Measurements from ENCODE around the gene PKD1. TPM values are rescaled to one million over a fixed set of nuclear protein-coding genes. Genes with fewer than 3 reads are reported as not detected.
"Not testable (repeated sequence)": the region's sequence is repeated elsewhere in the genome, so short reads cannot be mapped to it uniquely, and the experiment has no call there.

PKD1 gene
- total RNA-seq, 2 experiments from 2014 or later = 60.5 to 69.6 TPM

DNA sequence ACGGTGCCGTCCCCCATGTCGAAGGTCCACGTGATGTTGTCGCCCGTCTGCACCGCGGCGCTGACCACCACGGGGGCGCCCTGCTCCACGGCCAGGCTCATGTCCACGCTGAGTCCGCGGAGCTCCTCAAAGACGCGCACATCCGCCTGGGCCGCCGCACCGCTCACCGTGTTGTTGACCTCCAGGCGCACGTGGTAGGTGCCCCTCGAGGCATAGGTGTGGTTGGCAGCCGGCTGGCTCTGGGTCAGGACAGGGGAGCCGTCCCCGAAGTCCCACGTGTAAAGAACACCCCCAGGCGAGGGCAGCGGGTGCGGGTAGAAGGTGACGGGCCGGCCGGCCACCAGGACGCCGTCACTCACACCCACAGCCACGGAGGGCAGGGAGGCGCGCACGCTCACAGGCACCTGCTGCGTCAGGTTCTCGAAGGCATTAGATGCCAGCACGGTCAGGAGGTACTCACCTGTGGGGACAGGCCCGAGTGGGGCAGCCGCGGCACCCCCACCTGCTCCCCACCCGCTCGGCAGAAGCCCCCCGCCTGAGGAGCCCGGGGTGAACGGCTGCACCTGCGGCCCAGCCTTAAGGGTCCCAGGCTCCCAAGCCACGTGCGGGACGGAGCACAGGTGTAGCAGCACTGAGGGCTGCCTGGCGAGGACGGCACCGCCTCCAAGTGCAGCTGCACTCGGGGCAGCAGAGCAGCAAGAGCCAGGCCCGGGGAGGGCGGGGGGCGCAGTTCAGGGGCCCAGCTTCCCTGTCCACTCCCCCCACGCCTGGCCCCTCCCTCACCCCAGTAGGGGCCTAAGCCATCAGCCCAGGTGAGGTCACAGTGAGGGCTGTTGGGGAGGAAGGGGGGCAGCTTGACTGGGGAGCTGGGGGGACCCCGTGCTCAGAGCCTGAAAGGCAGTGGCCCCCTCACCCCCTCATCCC, 24.0 kb downstream of the PKD1 start:
- CTCF ChIA-PET; H3K9me3 Mint-ChIP-seq; DNase-seq; H3K4me3 Mint-ChIP-seq; POLR2A ChIA-PET; H3K27ac Mint-ChIP-seq; H3K36me3 Mint-ChIP-seq (ENCODE audit: low read depth); H3K4me1 Mint-ChIP-seq; H3K27me3 Mint-ChIP-seq: not testable (repeated sequence)

DNA sequence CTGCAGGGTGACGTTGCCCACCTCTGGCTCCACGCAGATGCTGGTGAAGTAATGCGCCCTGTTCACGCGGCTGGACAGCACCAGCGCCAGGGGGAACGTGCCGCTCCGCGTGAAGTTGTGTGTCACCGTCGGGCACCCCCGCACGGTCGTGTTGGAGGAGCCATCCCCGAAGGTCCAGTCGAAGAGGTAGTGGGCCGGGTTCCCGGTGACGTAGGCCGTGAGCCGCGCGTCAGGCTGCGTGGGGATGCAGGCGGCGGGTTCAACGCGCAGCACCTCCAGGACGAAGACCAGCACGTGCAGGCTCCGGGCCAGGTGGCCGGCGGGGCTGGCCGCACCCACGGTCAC, 24.7 kb downstream of the PKD1 start:
- H3K27ac Mint-ChIP-seq; H3K4me3 Mint-ChIP-seq; CTCF ChIA-PET; H3K4me1 Mint-ChIP-seq; H3K27me3 Mint-ChIP-seq; H3K36me3 Mint-ChIP-seq (ENCODE audit: low read depth); DNase-seq; H3K9me3 Mint-ChIP-seq; POLR2A ChIA-PET: not testable (repeated sequence)

- H3K36me3 Mint-ChIP-seq (ENCODE audit: low read depth); H3K9me3 Mint-ChIP-seq; H3K27ac Mint-ChIP-seq; H3K27me3 Mint-ChIP-seq; H3K4me3 Mint-ChIP-seq; DNase-seq; CTCF ChIA-PET; H3K4me1 Mint-ChIP-seq; POLR2A ChIA-PET: not testable (repeated sequence)
Measured at GRCh38 chr16:2110332-2111008, 25.2 kb downstream of the PKD1 start.

DNA sequence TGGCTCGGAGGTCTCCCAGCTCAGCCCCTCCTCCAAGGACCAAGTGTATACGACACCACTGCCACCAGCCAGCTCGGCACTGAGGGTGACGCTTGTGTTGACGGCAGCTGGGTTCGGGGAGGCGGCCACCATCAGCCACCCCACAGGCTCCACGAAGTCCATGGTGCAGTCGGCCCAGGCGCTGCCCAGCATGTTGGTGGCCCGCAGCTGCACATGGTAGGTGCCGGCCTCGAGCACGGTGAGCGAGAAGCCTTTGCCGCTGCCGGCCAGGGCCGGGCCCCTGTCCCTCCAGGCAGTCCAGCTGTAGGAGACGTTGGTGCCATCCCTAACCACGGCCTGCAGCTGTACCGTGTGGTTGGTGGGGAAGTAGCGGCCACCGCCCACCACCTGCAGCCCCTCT, 25.8 kb downstream of the PKD1 start:
- DNase-seq; POLR2A ChIA-PET; H3K27me3 Mint-ChIP-seq; H3K36me3 Mint-ChIP-seq (ENCODE audit: low read depth); H3K4me1 Mint-ChIP-seq; H3K4me3 Mint-ChIP-seq; H3K27ac Mint-ChIP-seq; CTCF ChIA-PET; H3K9me3 Mint-ChIP-seq: not testable (repeated sequence)

DNA sequence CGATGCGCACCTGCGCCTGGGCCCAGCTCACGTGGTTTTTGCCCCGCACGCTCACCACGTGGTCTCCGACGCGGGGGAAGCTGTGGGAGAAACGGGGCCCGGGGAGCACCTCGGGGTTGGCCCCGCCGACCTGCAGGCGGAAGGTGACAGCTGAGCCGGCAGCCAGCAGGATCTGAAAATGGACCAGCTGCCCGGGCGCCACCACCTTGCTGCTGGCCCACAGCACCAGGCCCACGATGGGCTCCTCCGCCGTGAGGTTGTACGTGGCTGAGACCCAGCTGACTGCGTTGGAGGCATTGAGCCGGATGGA, 26.5 kb downstream of the PKD1 start:
- H3K27me3 Mint-ChIP-seq; CTCF ChIA-PET; H3K36me3 Mint-ChIP-seq (ENCODE audit: low read depth); H3K4me1 Mint-ChIP-seq; DNase-seq; H3K9me3 Mint-ChIP-seq; H3K27ac Mint-ChIP-seq; H3K4me3 Mint-ChIP-seq; POLR2A ChIA-PET: not testable (repeated sequence)

GRCh38 chr16:2108446-2109270, 27.0 kb downstream of the PKD1 start:
- H3K27ac Mint-ChIP-seq, CTCF ChIA-PET, POLR2A ChIA-PET: not testable (repeated sequence)

DNA sequence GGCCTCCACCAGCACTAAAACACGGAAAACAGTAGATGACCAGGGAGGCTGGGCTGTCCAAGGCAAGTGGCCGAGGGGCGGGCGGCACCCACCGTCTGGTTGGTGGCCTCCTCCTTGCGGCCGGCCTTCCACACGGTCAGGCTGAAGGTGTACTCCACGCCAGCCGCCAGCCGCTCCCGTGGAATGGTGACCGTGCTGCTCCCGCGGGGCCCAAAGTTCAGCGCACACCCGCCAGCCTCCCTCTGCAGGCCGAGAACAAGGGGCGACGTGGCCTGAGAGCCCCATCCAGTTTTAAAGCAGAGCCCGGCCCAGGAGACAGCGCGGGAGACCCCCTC, 27.9 kb downstream of the PKD1 start:
- DNase-seq; H3K4me3 Mint-ChIP-seq; H3K27me3 Mint-ChIP-seq; H3K36me3 Mint-ChIP-seq (ENCODE audit: low read depth); CTCF ChIA-PET; H3K27ac Mint-ChIP-seq; POLR2A ChIA-PET; H3K4me1 Mint-ChIP-seq; H3K9me3 Mint-ChIP-seq: not testable (repeated sequence)

More at GRCh38 chr16:2108446-2109270, 27.0 kb downstream of the PKD1 start:
- not testable (repeated sequence) for H3K4me3 Mint-ChIP-seq; H3K9me3 Mint-ChIP-seq; H3K36me3 Mint-ChIP-seq (ENCODE audit: low read depth); H3K4me1 Mint-ChIP-seq; DNase-seq; H3K27me3 Mint-ChIP-seq

DNA sequence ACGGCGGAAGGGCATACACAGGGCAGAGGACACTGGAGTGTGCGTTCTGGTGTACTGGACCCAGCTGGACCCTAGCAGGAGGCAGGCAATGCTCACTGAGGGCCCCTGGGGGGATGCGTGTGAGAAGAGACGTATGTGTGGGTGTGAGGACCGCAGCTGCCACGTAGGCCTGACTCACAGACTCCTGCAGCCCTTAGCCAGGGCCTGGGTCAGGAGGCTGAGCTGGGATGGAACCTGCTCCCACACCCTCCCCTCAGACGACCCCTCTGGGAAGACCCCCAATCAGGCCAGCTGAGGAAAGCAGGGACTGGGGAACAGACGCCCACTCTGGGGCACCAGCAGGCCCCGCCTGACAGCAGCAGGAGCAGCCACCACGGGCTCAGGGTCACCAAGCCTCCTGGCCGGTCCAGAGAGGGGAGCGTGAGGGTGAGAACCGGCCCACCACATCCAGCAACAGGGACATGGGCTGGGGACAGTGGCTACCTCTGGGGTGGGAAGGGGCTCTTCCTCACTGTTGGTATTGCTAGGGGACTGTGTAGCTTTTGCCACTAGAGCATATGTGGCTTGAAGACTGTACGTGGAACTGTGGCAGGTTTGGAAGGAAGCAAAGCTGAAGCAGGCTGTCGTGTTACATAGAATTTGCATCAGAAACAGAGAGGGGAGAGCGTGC, 28.4 kb downstream of the PKD1 start:
- CTCF ChIA-PET; POLR2A ChIA-PET; H3K4me3 Mint-ChIP-seq; H3K4me1 Mint-ChIP-seq; H3K9me3 Mint-ChIP-seq; H3K27ac Mint-ChIP-seq; H3K36me3 Mint-ChIP-seq (ENCODE audit: low read depth); H3K27me3 Mint-ChIP-seq; DNase-seq: not testable (repeated sequence)

DNA sequence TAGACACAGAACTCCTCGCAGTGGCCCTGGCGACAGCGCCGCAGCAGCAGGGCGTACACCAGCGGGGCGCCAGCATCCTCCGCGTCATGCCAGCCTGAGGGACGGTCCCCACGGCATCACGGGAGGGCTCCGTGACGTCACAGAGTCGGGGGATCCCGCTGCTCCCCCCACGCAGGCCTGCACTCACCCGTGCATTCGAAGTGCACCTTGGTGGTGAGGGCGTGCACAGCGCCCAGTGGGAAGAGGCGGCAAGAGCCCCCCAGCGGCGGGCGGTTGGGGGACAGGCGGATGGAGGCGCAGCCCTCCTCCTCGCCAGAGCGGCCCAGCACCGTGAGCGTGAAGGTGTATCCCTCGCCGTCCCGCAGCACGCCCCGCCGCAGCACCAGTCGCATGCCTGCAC, 29.5 kb downstream of the PKD1 start:
- H3K36me3 Mint-ChIP-seq (ENCODE audit: low read depth); H3K4me1 Mint-ChIP-seq; H3K27me3 Mint-ChIP-seq; H3K9me3 Mint-ChIP-seq; CTCF ChIA-PET; H3K4me3 Mint-ChIP-seq; DNase-seq; POLR2A ChIA-PET; H3K27ac Mint-ChIP-seq: not testable (repeated sequence)

GRCh38 chr16:2105769-2106168, 29.9 kb downstream of the PKD1 start:
- DNase-seq; CTCF ChIA-PET; H3K27me3 Mint-ChIP-seq; H3K9me3 Mint-ChIP-seq; H3K4me3 Mint-ChIP-seq; H3K36me3 Mint-ChIP-seq (ENCODE audit: low read depth); POLR2A ChIA-PET; H3K27ac Mint-ChIP-seq; H3K4me1 Mint-ChIP-seq: not testable (repeated sequence)

DNA sequence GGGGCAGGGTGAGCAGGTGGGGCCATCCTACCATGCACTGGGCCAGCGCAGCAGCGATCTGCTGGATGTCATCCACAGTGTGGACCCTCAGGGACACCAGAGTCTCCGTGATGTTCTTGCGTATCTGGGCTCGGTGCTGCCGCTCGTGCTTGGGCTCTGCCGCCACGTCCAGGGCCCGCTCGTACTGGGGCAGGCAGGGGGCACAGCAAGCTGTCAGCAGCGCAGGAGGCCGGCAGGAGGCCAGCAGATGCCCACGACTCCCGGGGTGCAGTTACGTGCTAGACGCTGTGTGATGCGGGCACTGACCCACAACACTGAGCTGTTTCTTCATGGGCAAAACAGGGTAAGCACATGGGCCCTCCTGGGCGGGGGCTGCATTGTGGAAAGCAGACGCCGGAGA, 30.4 kb downstream of the PKD1 start:
- H3K4me1 Mint-ChIP-seq; POLR2A ChIA-PET; CTCF ChIA-PET; DNase-seq; H3K9me3 Mint-ChIP-seq; H3K4me3 Mint-ChIP-seq; H3K27ac Mint-ChIP-seq; H3K27me3 Mint-ChIP-seq; H3K36me3 Mint-ChIP-seq (ENCODE audit: low read depth): not testable (repeated sequence)

DNA sequence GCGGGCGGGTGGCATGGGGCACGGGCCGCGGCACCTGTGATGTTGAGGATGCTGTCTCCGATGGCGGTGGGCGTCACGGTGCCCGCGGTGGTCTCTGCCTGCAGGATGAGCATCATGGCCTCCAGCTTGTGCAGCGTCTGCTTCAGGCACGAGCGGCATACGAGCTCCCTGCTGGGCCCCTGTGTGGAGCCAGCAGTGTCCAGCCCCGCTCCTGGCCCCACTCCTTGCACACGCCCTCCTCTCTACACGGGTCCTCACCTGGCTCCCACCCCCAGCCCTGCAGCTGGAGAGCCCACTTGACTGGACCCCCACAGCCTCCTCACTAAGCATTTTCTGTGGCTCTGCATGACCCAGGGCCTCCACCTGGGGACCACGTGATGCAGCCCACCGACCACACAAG, 31.2 kb downstream of the PKD1 start:
- H3K27ac Mint-ChIP-seq; H3K36me3 Mint-ChIP-seq (ENCODE audit: low read depth); H3K9me3 Mint-ChIP-seq; POLR2A ChIA-PET; H3K4me3 Mint-ChIP-seq; H3K4me1 Mint-ChIP-seq; H3K27me3 Mint-ChIP-seq; CTCF ChIA-PET; DNase-seq: not testable (repeated sequence)

GRCh38 chr16:2102471-2102870, 33.2 kb downstream of the PKD1 start:
- no peak overlapping the region for H3K27ac Mint-ChIP-seq
- POLR2A ChIA-PET = no interaction called here
- peaks cover 5% of the 10 kb centered on the region for H3K36me3 Mint-ChIP-seq (ENCODE audit: low read depth)
- DNase-seq = no peak
- no peaks in the 10 kb centered on the region for H3K4me1 Mint-ChIP-seq
- H3K4me3 Mint-ChIP-seq = no peak overlapping the region
- H3K27me3 Mint-ChIP-seq = no peaks in the 10 kb centered on the region
- CTCF ChIA-PET = no interaction called here
- H3K9me3 Mint-ChIP-seq = no peaks in the 10 kb centered on the region
